ENCODE results near the gene LVRN. TPM values are rescaled to one million over a fixed set of nuclear protein-coding genes. Genes with fewer than 3 reads are reported as not detected.

LVRN gene
- total RNA-seq, 3 donors from 2014 or later, result 1.0 to 1.8 (median 1.6) TPM

GRCh38 chr5:115941051-115941675 is 21.1 kb upstream of the LVRN start:
- ATAC-seq, result peak; percentile 33
- no peak for DNase-seq
- TF ChIP-seq CTCF (IDR thresholded peaks at IDR 0.05), result no peak
- Histone ChIP-seq H3K9me3 (no peaks in the 10 kb centered on the region), H3K4me1 (ENCODE audit: low read depth) (no peaks in the 10 kb centered on the region), H3K36me3 (ENCODE audit: low read depth) (no peaks in the 10 kb centered on the region), H3K4me3 (no peak overlapping the region)
- intact Hi-C loops (cut with DNase I, micrococcal nuclease), result no loop called here

- no peak for ATAC-seq
- Histone ChIP-seq H3K4me3 (no peak overlapping the region), H3K4me1 (ENCODE audit: low read depth) (no peaks in the 10 kb centered on the region), H3K9me3 (no peaks in the 10 kb centered on the region), H3K36me3 (ENCODE audit: low read depth) (no peaks in the 10 kb centered on the region)
- intact Hi-C loops (cut with DNase I, micrococcal nuclease), result no loop called here
- TF ChIP-seq CTCF (IDR thresholded peaks at IDR 0.05), result no peak
- DNase-seq, result no peak
Measured at GRCh38 chr5:115944501-115944900, 17.8 kb upstream of the LVRN start.

GRCh38 chr5:115946655-115947054 is 15.6 kb upstream of the LVRN start:
- DNase-seq (no peak), ATAC-seq (no peak)
- intact Hi-C loops (cut with DNase I, micrococcal nuclease), result no loop called here
- no peak for TF ChIP-seq CTCF (IDR thresholded peaks at IDR 0.05)
- no peak overlapping the region for H3K4me3 ChIP-seq
- no peaks in the 10 kb centered on the region for H3K4me1 ChIP-seq (ENCODE audit: low read depth)
- no peaks in the 10 kb centered on the region for H3K36me3 ChIP-seq (ENCODE audit: low read depth)
- H3K9me3 ChIP-seq, result no peaks in the 10 kb centered on the region

GRCh38 chr5:115947260-115947659 is 15.0 kb upstream of the LVRN start:
- Histone ChIP-seq H3K4me3 (no peak overlapping the region), H3K9me3 (no peaks in the 10 kb centered on the region), H3K36me3 (ENCODE audit: low read depth) (no peaks in the 10 kb centered on the region), H3K4me1 (ENCODE audit: low read depth) (no peaks in the 10 kb centered on the region)
- intact Hi-C loops (cut with DNase I, micrococcal nuclease), result no loop called here
- ATAC-seq (no peak), DNase-seq (no peak)
- TF ChIP-seq CTCF (IDR thresholded peaks at IDR 0.05), result no peak

GRCh38 chr5:115948091-115948534 is 14.2 kb upstream of the LVRN start:
- no peak for ATAC-seq
- TF ChIP-seq CTCF (IDR thresholded peaks at IDR 0.05), result no peak
- Histone ChIP-seq H3K4me3 (no peak overlapping the region), H3K4me1 (ENCODE audit: low read depth) (no peaks in the 10 kb centered on the region), H3K9me3 (no peaks in the 10 kb centered on the region), H3K36me3 (ENCODE audit: low read depth) (no peaks in the 10 kb centered on the region)
- DNase-seq, result no peak
- intact Hi-C loops (cut with DNase I, micrococcal nuclease), result no loop called here

GRCh38 chr5:115949096-115949495 is 13.2 kb upstream of the LVRN start:
- H3K36me3 ChIP-seq (ENCODE audit: low read depth), result no peaks in the 10 kb centered on the region
- intact Hi-C loops (cut with DNase I, micrococcal nuclease), result no loop called here
- H3K4me1 ChIP-seq (ENCODE audit: low read depth), result no peaks in the 10 kb centered on the region
- no peak overlapping the region for H3K4me3 ChIP-seq
- no peak for DNase-seq
- H3K9me3 ChIP-seq, result no peaks in the 10 kb centered on the region
- ATAC-seq, result no peak
- TF ChIP-seq CTCF (IDR thresholded peaks at IDR 0.05), result no peak
